Right atrium auricular region (tissue), 2 donors: ENCODE results near the gene FXYD1. TPM values are rescaled to one million over a fixed set of nuclear protein-coding genes. Genes with fewer than 3 reads are reported as not detected.

Source experiments
- DNase-seq: peaks from one replicate; pipeline ENCODE4 v3.0.0-alpha.2; 2019; ENCODE audit warnings: low spot score
- H3K27ac ChIP-seq, 2 donors: fragments of 200-600 bp; sonication (generic); 1 replicate in 1 of 2; 2 replicates in 1 of 2; pipeline ENCODE4 v1.5.1; 2016 to 2019
- H3K27me3 ChIP-seq, 2 donors: fragments of 200-600 bp; sonication (generic); one replicate each; pipeline versions ENCODE4 v1.5.1 to v1.6.0; 2017 to 2019
- H3K36me3 ChIP-seq: fragments of 200-600 bp; sonication (generic); one replicate; pipeline ENCODE4 v1.5.1; 2016
- H3K4me1 ChIP-seq, 2 donors: fragments of 200-600 bp; sonication (generic); one replicate each; pipeline versions ENCODE4 v1.5.1 to v1.6.0; 2017 to 2019
- H3K4me3 ChIP-seq, 2 donors: fragments of 200-600 bp; sonication (generic); 1 replicate in 1 of 2; 2 replicates in 1 of 2; pipeline ENCODE4 v1.5.1; 2017 to 2019; ENCODE audit warnings: mild to moderate bottlenecking in 1 of 2, moderate library complexity in 1 of 2
- H3K9me3 ChIP-seq, 2 donors: fragments of 200-600 bp; sonication (generic); one replicate each; pipeline ENCODE4 v1.5.1; 2019
- CTCF ChIP-seq, 2 donors: fragments of 200-600 bp; sonication (generic); IDR thresholded peaks; one replicate each; pipeline ENCODE4 v1.5.1; 2019; ENCODE audit warnings: antibody characterized with exemption in 2 of 2
- total RNA-seq, 2 donors: library from RNA; depleted of rRNA; stranded (reverse); fragments of >200 nt; gene quantifications; one replicate each; pipeline ENCODE4 v1.1.0, GENCODE V29; 2016

Gene FXYD1
- total RNA-seq, 2 donors from 2014 or later = 166 to 175 TPM

- no peak for TF ChIP-seq CTCF (IDR thresholded peaks at IDR 0.05)
- H3K4me3 ChIP-seq = peak overlapping the region in 1 of 2 donors; percentile 4
- H3K4me1 ChIP-seq = peaks cover 0 to 12% of the 10 kb centered on the region in 2 donors
- no peak overlapping the region for H3K27ac ChIP-seq
- H3K9me3 ChIP-seq = no peaks in the 10 kb centered on the region
- no peaks in the 10 kb centered on the region for H3K36me3 ChIP-seq
- H3K27me3 ChIP-seq = no peaks in the 10 kb centered on the region
- no peak for DNase-seq
These were observed 22.4 kb upstream of the FXYD1 start for GRCh38 chr19:35116072-35116801.

GRCh38 chr19:35117116-35117515, 21.5 kb upstream of the FXYD1 start:
- no peak for TF ChIP-seq CTCF (IDR thresholded peaks at IDR 0.05)
- Histone ChIP-seq H3K4me1 (peaks cover 0 to 12% of the 10 kb centered on the region in 2 donors), H3K9me3 (no peaks in the 10 kb centered on the region), H3K36me3 (no peaks in the 10 kb centered on the region), H3K4me3 (no peak overlapping the region), H3K27ac (no peak overlapping the region), H3K27me3 (no peaks in the 10 kb centered on the region)
- DNase-seq = no peak

GRCh38 chr19:35117799-35118198, 20.8 kb upstream of the FXYD1 start:
- H3K36me3 ChIP-seq = no peaks in the 10 kb centered on the region
- no peak overlapping the region for H3K27ac ChIP-seq
- TF ChIP-seq CTCF (IDR thresholded peaks at IDR 0.05) = no peak
- peaks cover 0 to 19% of the 10 kb centered on the region in 2 donors for H3K4me1 ChIP-seq
- H3K9me3 ChIP-seq = no peaks in the 10 kb centered on the region
- no peak for DNase-seq
- no peak overlapping the region for H3K4me3 ChIP-seq
- H3K27me3 ChIP-seq = no peaks in the 10 kb centered on the region

GRCh38 chr19:35118268-35119020, 20.2 kb upstream of the FXYD1 start:
- H3K4me3 ChIP-seq = no peak overlapping the region
- no peaks in the 10 kb centered on the region for H3K36me3 ChIP-seq
- H3K27ac ChIP-seq = peak overlapping the region in 1 of 2 donors; percentile 43
- DNase-seq = no peak
- H3K27me3 ChIP-seq = no peaks in the 10 kb centered on the region
- no peak for TF ChIP-seq CTCF (IDR thresholded peaks at IDR 0.05)
- no peaks in the 10 kb centered on the region for H3K9me3 ChIP-seq
- peaks cover 0 to 25% of the 10 kb centered on the region in 2 donors for H3K4me1 ChIP-seq

- peak overlapping the region in 1 of 2 donors; percentile 43 for H3K27ac ChIP-seq
- H3K36me3 ChIP-seq = no peaks in the 10 kb centered on the region
- TF ChIP-seq CTCF (IDR thresholded peaks at IDR 0.05) = no peak
- peaks cover 0 to 31% of the 10 kb centered on the region in 2 donors for H3K4me1 ChIP-seq
- no peaks in the 10 kb centered on the region for H3K27me3 ChIP-seq
- no peak for DNase-seq
- no peak overlapping the region for H3K4me3 ChIP-seq
- H3K9me3 ChIP-seq = no peaks in the 10 kb centered on the region
These were observed 19.5 kb upstream of the FXYD1 start for GRCh38 chr19:35119091-35119490.
